ENCODE measurements around the gene CCNY. TPM values are rescaled to one million over a fixed set of nuclear protein-coding genes. Genes with fewer than 3 reads are reported as not detected.

CCNY gene
- total RNA-seq, 1 donor, result 35.0 TPM

GRCh38 chr10:35412003-35412723 is 75.9 kb downstream of the CCNY start:
- peak; percentile 73 for DNase-seq (ENCODE audit: low read depth)
- no peak overlapping the region for H3K4me3 ChIP-seq (ENCODE audit: low read depth, low read length)
- no peak for TF ChIP-seq CTCF (IDR thresholded peaks at IDR 0.05; ENCODE audit: insufficient read depth, low read depth, low read length)

GRCh38 chr10:35412900-35413491 is 76.7 kb downstream of the CCNY start:
- no peak for TF ChIP-seq CTCF (IDR thresholded peaks at IDR 0.05; ENCODE audit: insufficient read depth, low read depth, low read length)
- H3K4me3 ChIP-seq (ENCODE audit: low read depth, low read length), result no peak overlapping the region
- DNase-seq (ENCODE audit: low read depth), result peak; percentile 22

GRCh38 chr10:35413985-35414861 is 77.9 kb downstream of the CCNY start:
- DNase-seq (ENCODE audit: low read depth), result no peak
- no peak for TF ChIP-seq CTCF (IDR thresholded peaks at IDR 0.05; ENCODE audit: insufficient read depth, low read depth, low read length)
- no peak overlapping the region for H3K4me3 ChIP-seq (ENCODE audit: low read depth, low read length)

GRCh38 chr10:35415505-35415904 is 79.2 kb downstream of the CCNY start:
- no peak for TF ChIP-seq CTCF (IDR thresholded peaks at IDR 0.05; ENCODE audit: insufficient read depth, low read depth, low read length)
- no peak for DNase-seq (ENCODE audit: low read depth)
- no peak overlapping the region for H3K4me3 ChIP-seq (ENCODE audit: low read depth, low read length)

GRCh38 chr10:35416619-35417312 is 80.5 kb downstream of the CCNY start:
- H3K4me3 ChIP-seq (ENCODE audit: low read depth, low read length), result no peak overlapping the region
- TF ChIP-seq CTCF (IDR thresholded peaks at IDR 0.05; ENCODE audit: insufficient read depth, low read depth, low read length), result no peak
- no peak for DNase-seq (ENCODE audit: low read depth)

- DNase-seq (ENCODE audit: low read depth), result no peak
- no peak overlapping the region for H3K4me3 ChIP-seq (ENCODE audit: low read depth, low read length)
- no peak for TF ChIP-seq CTCF (IDR thresholded peaks at IDR 0.05; ENCODE audit: insufficient read depth, low read depth, low read length)
Observed at GRCh38 chr10:35417313-35417625, 81.0 kb downstream of the CCNY start.

Measured in fibroblast of villous mesenchyme (primary cell).